GM04503 (cell line): ENCODE measurements around the gene PRDM15.

Experiments used
- DNase-seq: peaks from one replicate; pipeline ENCODE4 v3.0.0-alpha.2; 2012; ENCODE audit warnings: low read depth

The PRDM15 gene

GRCh38 chr21:41843584-41843983 is 35.6 kb downstream of the PRDM15 start:
- DNase-seq = no peak

GRCh38 chr21:41840880-41841279 is 38.3 kb downstream of the PRDM15 start:
- no peak for DNase-seq

DNA sequence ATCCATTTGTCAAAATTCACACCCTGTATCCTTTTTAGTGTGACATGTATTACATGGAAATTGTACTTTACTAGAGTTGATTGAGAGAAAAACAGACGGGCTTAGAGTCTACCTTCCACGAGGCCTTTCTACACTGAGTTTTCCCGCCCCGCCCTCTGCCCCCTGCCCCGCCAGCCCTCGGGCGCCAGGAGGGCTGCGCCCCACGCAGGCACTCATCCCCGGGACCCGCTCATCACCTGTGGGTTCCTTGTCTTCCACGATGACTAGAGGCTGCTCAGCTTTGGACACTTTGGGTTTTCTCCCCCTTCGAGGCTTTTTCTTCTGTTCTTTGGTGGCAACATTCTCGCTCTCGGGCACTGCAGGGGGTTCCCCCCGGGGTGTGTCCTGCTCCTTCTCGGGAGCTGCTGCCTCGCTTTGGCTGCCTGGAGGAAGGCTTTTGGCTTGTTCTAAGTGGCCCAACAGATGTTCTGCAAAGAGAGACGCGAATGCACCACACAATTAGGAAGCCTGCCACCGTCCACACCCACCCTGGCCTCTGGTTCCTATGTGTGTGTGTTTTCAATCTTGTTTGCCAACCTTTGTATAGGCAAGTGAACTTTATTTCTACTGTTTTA is 39.6 kb downstream of the PRDM15 start:
- no peak for DNase-seq

DNA sequence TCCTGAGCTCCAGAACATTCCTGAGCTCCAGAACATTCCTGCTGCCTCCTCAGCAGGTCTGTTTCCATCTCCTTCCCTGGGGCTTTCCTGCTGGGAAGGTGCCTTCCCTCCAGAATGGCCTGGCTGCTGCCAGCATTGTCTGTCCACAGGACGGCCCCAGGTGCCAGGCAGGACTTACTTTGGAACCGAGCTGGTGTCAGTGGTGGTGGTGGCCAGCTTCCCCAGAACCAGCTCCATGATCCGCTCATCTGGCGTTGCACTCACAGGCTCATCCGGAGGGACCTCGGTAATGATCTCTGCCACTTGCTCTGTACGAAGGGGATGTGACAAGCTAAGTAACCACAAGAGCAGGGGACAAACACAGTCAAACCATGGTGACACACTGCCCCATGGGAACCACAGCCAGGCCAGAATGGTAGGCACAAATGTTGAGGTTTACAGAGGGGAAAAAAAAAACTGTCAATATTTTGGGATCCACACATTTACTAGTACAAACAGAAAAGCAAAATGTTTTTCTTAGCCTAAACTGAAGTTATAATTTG is 41.3 kb downstream of the PRDM15 start:
- no peak for DNase-seq

DNA sequence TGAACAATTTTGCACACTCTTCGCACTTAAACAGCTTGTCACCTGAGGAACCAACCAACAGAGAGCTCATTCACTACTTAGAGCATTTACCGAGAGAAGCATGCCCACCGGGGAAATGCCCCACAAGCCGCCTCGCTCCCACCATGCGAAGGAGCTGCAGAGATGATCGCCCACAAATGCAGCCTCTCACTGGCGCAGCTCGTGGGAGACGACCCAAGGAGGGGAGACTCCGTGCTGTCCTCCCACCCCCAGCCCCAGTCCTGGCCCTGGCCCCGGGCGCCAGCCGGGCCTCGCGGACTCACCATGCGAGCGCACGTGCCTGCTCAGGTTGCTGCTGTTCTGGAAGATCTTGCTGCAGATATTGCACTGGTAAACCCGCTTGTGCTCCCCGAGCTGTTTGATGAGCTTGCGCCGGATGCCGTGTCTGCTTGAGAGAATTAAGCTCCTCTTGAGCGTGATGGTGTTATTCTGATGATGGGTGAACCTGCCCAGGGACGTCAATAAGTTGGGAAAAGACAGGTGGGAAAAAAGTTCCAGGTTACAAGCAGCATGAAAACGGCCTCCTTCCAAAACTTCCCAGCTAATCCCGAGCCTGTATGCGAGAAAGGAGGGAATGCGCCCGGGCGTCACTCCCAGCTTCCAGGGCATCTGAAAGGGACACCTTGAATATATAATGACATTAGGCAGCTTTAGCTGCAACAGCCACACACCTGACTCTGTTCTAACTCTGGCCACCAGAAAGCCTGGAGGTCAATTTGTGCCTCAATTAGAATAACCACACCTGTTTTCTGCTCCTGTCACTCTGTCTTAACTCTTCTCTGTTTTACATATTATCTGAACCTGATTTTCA is 42.8 kb downstream of the PRDM15 start:
- DNase-seq = no peak

- DNase-seq = no peak
Measured at GRCh38 chr21:41835711-41836154, 43.4 kb downstream of the PRDM15 start.

DNA sequence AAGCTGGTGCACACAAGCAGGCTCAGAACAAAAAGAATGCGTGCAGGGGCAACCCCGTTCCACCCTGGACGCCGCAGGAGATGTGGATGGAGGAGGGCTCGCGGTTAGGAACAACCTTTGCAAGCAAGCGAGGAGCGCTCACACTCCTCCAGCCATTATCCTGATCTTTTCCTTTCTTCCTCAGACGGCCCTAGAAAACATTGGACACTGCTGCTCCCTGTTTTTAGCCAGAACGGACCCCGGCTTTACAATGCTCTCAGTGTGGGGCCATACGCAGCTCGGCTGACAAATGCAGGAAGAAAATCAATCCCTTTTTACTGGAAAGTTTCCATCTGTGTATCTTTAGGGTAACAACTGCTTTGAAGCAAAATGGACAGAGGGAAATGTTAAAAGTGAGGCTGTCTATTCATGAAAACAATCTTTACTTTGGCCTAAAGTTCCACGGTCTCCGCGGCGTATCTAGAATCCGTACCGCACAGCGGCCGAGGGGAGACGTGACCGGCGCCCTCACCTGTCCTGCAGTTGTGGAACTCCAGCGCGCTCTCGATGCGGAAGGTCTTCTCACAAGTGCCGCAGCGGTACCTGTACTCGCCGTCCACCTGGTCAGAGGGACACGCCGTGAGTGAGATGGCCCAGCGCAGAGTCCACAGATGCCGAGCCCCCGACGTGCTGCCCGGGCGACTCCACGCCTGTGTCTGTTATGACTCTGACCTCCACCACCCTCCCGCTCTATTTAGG is 44.0 kb downstream of the PRDM15 start:
- no peak for DNase-seq

GRCh38 chr21:41834252-41834925 is 44.8 kb downstream of the PRDM15 start:
- DNase-seq = no peak

- DNase-seq = no peak
Measured at GRCh38 chr21:41833497-41834115, 45.5 kb downstream of the PRDM15 start.

DNA sequence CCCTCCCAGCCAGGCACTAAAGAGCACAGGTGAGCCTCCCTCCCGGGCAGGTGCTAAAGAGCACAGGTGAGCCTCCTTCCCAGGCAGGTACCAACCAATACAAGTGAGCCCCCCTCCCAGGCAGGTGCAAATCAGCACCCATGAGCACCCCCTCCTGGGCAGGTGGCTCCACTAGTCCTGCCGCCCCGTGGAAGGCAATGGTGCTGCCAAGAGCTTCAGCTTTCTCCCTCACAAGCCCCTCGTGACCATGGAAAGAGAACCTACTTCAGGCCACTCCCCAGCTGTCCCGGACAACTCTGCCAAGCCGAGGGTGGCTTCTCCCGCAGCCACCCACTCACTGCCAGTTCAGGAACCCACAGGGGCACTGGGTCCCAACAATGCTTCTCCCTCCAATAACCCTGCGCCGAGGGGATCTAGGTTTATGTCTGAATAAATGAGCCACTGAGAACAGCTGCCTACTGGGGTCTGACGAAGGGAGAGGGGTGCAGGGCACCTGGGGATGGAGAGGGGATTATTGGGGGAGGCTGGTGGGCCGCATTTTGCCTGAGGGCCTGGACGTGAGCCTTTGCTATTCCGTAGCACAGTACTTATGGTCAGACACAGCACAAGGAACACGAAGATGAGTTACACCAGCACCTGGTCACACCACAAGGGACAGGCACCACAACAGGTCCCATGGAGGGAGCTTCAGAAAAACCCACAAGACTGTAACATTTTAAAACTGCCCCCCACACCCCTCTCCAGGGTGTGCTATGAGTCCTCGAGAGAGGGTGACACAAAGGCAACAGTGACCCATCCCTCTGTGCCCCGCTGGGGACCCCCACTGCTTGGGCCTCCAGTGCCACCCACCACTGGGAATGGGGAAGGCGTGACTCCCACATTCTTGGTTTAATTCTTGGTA is 46.3 kb downstream of the PRDM15 start:
- no peak for DNase-seq

DNA sequence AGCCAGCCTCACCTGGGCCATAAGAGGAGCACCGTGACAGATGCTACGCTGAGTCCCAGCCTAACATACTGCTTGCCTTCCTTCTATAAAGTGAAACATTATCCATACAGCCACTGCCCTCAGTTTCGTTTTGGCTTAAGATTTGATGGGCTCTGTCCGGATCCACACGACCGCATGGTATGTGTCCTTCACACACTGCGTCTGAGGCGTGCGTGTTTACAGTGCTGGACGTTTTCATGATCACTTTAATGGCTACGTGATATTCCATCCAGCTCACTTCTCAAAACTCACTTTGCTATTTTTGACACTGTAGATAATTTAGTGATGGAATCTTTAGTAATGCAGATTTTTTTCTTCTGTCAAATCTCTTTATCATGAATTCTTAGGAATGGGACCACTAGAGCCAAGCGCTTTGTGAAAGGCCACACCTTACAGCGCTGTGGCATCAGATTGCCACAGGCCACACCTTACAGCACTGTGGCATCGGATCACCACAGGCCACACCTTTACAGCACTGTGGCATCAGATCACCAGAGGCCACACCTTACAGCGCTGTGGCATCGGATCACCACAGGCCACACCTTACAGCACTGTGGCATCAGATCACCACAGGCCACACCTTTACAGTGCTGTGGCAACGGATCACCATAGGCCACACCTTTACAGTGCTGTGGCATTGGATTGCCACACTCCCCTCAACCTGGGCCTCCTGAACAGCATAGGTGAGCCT is 47.1 kb downstream of the PRDM15 start:
- no peak for DNase-seq

DNA sequence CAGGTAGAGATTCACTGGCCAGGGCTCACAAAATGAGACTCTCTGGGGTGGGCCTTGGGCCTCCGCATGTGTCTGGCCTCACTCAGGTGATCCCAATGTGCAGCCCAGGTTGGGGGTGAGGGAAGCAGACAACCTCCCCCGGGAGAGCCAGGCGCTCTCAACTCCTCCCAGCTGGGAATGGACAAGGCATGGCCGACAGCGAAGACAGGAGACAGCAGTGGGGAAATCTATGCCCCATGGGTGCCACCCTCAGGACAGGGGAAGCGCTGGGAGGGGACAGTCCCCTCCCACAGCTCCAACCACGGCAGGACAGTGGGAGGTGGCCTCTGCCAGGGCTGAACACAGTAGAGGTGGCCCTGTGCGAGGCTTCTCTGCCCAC is 47.7 kb downstream of the PRDM15 start:
- no peak for DNase-seq

DNA sequence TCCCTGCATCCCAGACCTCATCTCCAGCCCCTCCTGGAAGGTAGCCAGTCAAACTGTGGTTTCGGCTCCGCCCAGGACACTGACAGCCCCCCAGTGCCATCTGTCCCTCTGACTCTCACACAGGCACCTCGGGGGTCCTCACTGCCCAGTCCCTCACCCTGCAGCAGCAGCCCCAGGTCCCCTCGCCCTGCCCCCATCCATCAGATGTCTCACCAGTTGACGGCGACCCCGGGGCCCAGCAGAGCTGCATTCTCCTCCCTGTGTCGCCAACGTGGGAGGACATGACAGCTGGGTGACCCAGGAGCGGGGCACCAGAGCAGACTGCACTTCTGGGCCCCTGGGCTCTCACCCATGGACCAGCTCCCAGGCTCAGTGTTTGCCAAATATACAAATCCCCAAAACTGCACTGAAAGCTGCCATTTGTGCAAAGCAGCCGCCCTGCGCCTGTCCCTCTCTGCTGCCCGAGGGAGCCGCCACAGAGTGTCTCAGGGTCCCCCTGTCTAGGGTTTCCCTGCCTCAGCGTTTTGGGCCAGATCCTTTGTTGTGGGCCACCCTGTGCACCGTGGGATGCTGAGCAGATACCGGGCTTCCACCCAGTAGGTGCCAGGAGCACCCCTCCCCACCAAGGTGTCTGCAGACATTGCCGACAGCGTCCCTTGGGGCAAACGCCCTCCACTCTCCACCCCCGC is 48.2 kb downstream of the PRDM15 start:
- no peak for DNase-seq

- no peak for DNase-seq
Measured at GRCh38 chr21:41830145-41830707, 48.9 kb downstream of the PRDM15 start.

DNA sequence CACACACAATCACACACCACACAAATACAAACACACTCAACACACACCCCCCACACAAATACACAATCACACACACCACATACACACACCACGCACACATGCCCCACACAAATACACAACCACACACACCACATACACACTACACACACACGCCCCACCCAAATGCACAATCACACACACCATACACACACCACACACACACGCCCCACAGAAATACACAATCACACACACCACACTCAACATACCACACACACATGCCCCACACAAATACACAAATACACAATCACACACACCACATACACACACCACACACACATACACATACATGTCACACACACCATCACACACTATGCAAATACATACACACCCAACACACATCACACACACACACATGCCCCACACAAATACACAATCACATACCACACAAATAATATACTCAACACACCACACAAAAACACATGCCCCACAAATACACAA is 50.2 kb downstream of the PRDM15 start:
- no peak for DNase-seq

- DNase-seq = no peak
Measured at GRCh38 chr21:41827951-41828883, 50.9 kb downstream of the PRDM15 start.

DNA sequence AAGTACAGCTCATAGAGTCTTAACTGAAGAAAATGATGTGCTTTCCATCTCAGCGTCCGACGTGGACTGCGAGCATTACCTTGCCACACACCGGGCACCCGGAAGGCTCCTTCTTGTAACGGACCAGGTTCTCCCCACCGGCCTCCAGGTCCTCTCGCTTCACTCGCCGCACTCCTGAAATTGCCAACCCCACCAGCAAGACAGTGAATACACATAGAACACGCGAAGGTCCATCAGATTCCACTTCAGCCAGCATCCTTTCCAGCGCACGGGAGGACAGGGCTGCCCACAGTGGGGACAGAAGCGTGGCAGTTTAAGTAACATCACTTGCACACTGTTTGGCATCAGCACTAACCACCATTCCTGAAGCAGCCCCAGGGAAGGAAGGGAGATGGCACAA is 53.3 kb downstream of the PRDM15 start:
- no peak for DNase-seq

DNA sequence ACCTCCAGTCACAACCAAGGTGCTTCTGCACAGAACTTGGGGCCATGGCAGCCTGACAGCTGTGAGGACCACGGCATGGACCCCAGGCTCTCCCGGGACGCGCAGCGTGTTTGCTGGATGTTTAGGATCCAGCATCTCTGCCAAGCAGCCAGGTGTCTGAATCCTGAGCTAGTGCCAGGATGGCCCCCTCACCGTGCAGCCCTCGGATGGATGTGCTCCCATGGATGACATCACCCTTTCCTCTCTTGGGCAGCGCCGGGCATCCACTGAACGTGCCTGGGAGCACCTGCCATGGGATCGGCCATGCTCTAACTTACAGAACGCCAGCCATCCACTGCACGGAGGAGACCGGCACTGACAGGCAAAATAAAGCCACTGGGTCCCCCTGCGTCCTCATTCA is 53.9 kb downstream of the PRDM15 start:
- DNase-seq = no peak
